Muscle of leg (tissue), 11 donors: ENCODE data around the gene TBC1D7. TPM values are rescaled to one million over a fixed set of nuclear protein-coding genes. Genes with fewer than 3 reads are reported as not detected.

Experiments
- DNase-seq: peaks from one replicate; pipeline ENCODE4 v3.0.0; 2013
- H3K27ac ChIP-seq: one replicate; pipeline ENCODE4 v1.5.1; 2013; ENCODE audit warnings: mild to moderate bottlenecking, low read length, control low read depth
- H3K27me3 ChIP-seq: one replicate; pipeline ENCODE4 v1.6.1; 2013; ENCODE audit warnings: low read length; ENCODE audit not compliant: control insufficient read depth, insufficient read depth
- H3K36me3 ChIP-seq: one replicate; pipeline ENCODE4 v1.6.1; 2013; ENCODE audit warnings: low read length; ENCODE audit not compliant: control insufficient read depth, insufficient read depth
- H3K4me1 ChIP-seq: one replicate; pipeline ENCODE4 v1.6.1; 2013; ENCODE audit warnings: low read length; ENCODE audit not compliant: control insufficient read depth, insufficient read depth
- H3K4me3 ChIP-seq: one replicate; pipeline ENCODE4 v1.5.1; 2013; ENCODE audit warnings: low read length, control low read depth
- H3K9me3 ChIP-seq: replicated peaks from 2 replicates; pipeline ENCODE4 v1.6.1; 2013; ENCODE audit warnings: low read depth, low read length; ENCODE audit not compliant: control insufficient read depth
- WGBS: methylation state at CpG from one replicate; pipeline ENCODE4 v1.1.5; 2013; ENCODE audit warnings: missing lambda C conversion rate; ENCODE audit not compliant: insufficient coverage; 5-methylcytosine and 5-hydroxymethylcytosine counted together
- polyA plus RNA-seq, 8 donors: library from polyadenylated mRNA; unstranded; fragments of 120-200 nt; gene quantifications; one replicate each; pipeline versions ENCODE4 v1.2.1 to v1.2.3, GENCODE V29; 2013; ENCODE audit warnings: inconsistent platforms in 1 of 8, low replicate concordance in 1 of 8; ENCODE audit not compliant: insufficient read length in 8 of 8, insufficient read depth in 1 of 8
- total RNA-seq: library from RNA; stranded (reverse); fragments of 120-200 nt; gene quantifications from one replicate; pipeline ENCODE4 v1.2.4, GENCODE V29; 2013

Gene TBC1D7
- total and polyA plus RNA-seq, 9 donors: 15.6 to 24.9 (median 19.1) TPM

DNA sequence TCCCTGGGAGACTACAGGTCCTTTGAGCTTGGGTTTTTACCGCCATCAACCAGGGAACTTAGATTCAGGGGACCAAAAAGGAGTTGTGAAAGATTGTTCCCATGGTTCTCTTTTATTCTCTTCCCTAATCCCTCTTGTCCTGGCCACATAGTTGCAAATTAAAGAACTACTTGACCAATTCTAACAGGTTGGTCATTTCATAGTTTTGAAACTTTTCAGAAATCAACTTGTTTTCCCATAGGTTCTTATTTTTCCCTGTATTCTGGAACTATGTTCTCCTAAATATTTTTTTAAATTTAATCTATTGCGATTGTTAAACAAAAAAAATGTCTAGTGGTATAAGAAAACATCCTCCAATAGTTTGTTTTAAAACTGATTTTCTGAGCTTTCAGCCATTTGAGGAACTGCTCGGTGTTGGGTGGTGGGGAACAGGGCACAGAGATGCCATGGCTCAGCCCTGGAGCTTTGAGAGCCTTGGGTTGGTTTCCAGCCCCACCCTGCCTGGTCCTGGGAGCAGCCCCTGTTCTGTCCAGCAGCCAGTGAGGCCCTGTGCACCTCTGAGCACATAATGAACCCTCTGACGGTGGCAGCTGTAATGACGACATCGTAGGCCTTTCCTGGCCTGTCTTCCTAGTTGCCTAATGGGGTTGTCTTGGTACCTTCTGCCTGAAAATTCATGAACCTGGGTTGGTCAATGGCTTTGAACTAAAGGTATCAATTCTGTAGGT, 53.5 kb downstream of the TBC1D7 start:
- Histone ChIP-seq H3K36me3 (peaks cover 5% of the 10 kb centered on the region), H3K9me3 (no peaks in the 10 kb centered on the region), H3K4me3 (no peak overlapping the region), H3K4me1 (peaks cover 3% of the 10 kb centered on the region), H3K27me3 (no peaks in the 10 kb centered on the region), H3K27ac (no peak overlapping the region)
- no peak for DNase-seq
- 92% methylated on average over 2 of the region's 6 CpGs for WGBS

DNA sequence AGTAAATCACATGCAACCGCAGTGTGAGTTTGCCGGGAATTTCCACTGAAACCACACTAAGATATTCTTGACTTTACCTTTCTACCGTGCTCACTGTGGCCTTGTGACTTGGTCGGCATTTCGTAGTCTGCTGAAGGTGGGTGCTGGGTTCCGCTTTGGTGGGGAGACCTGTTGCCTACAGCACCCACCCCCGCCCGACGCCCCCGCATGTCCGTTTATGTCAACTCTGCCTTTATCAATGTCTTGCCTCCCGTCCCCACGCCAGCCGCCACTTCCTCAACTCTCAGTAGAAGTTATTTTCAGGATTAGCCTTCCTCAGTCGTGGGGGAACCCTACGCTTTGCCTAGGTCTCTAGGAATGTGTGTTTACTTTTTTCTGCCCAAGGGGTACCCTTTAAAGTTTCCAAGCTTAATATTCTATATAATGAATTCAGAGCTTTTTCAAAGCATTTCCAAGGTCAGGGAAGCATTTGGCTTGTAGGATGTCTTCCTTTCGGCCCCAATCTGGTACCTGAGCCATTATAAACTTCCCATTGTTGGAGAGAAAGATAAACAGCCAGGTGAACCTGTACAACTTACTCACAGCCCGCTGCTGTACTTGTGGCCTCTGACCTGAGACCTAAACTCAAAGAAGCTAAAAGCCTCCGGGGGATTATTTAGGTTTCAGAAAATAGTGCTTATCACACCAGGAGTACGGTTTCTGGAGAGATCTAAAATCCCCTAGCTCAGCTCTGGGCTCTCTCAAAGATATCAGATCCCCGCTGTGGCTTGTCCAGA, 54.2 kb downstream of the TBC1D7 start:
- peak overlapping the region; percentile 7 for H3K27ac ChIP-seq

DNA sequence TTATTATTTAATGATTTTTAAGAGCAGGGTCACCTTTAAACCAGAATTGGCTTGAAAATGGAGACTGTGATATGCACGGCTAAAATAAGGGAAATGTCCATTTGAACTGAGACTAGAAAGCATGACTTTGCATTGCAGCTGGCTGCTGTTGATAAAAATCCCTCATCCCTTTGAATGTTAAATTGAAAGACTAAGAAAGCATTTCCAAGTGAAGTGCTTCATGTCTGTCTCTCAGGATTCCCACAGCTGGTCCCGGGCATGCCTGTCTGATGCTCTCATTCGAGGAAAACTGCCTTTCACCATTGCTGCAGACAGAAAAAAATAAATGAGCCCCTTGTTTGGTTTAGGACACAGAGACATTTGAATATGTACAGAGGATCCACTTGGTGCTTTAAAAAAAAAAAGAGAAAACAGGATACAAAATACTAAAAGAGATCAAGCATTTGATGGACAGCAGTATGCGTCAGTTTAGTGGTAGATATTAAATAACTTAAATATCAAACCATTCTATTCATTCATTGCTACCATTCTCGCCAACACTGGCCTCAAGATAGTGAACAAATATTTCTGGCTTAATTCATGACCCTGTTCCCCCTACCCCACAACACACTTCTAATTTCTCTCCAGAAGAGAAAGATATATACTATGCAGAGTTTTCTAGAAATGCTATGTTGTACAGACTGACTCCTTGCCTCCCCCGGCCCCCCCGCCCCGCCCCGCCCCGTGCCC, 55.0 kb downstream of the TBC1D7 start:
- Histone ChIP-seq H3K9me3 (no peaks in the 10 kb centered on the region), H3K4me3 (peak overlapping the region; percentile 8), H3K4me1 (peaks cover 3% of the 10 kb centered on the region), H3K27me3 (no peaks in the 10 kb centered on the region), H3K27ac (peak overlapping the region; percentile 20), H3K36me3 (peaks cover 5% of the 10 kb centered on the region)
- no peak for DNase-seq
- WGBS: 66% methylated on average over 6 of the region's 10 CpGs

More for the DNA sequence above, 54.2 kb downstream of the TBC1D7 start:
- H3K4me1 ChIP-seq: peaks cover 3% of the 10 kb centered on the region
- no peaks in the 10 kb centered on the region for H3K27me3 ChIP-seq
- peak overlapping the region; percentile 10 for H3K4me3 ChIP-seq
- H3K36me3 ChIP-seq: peaks cover 5% of the 10 kb centered on the region
- no peaks in the 10 kb centered on the region for H3K9me3 ChIP-seq
- no peak for DNase-seq
- 75% methylated on average over 7 of the region's 21 CpGs for WGBS

DNA sequence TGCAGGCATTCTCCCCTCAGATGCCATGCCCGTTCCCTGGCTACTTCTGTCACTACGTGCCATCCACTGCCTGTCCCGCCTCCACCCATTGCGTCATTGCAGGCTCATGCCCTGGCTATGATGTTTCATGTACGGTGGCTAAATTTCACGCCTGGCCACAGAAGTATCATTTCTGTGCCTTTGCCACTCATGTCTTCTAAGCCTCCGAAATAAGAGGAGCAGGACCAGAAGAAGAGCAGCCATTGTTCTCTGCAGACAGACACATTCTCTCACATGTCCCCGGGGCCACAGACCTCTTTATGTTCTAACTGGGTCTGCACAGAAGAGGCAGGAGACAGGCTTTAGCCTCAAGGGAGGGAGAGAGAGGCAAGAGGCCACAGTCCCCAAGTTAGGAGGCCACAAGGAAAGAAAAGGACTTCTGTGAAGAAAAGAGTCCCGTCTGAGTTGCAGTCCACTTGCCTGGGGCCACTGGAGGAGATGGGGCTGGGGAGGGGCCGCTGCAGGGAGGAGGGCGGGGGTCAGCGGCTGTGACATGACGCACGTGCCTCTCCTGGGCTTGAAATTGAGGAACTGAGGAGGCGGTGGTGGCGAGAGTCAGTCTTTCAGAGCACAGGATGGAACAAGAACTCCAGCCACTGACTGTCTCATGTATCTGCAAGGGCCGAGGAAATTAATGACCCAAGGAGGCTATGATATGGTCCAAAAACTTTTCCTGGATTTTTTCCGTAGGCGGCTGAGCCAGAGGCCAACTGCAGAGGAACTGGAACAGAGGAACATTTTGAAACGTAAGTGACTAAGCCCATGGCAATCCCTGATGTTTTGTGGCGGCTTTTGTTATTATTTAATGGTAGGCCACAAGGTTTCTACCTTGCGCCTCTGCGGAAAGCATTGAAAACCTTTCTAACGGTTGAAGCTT, 55.9 kb downstream of the TBC1D7 start:
- H3K4me1 ChIP-seq: peaks cover 3% of the 10 kb centered on the region
- H3K4me3 ChIP-seq: no peak overlapping the region
- H3K36me3 ChIP-seq: no peaks in the 10 kb centered on the region
- DNase-seq: peak; percentile 59
- WGBS: 81% methylated on average over 18 of the region's 24 CpGs
- H3K9me3 ChIP-seq: no peaks in the 10 kb centered on the region
- no peaks in the 10 kb centered on the region for H3K27me3 ChIP-seq
- H3K27ac ChIP-seq: no peak overlapping the region

DNA sequence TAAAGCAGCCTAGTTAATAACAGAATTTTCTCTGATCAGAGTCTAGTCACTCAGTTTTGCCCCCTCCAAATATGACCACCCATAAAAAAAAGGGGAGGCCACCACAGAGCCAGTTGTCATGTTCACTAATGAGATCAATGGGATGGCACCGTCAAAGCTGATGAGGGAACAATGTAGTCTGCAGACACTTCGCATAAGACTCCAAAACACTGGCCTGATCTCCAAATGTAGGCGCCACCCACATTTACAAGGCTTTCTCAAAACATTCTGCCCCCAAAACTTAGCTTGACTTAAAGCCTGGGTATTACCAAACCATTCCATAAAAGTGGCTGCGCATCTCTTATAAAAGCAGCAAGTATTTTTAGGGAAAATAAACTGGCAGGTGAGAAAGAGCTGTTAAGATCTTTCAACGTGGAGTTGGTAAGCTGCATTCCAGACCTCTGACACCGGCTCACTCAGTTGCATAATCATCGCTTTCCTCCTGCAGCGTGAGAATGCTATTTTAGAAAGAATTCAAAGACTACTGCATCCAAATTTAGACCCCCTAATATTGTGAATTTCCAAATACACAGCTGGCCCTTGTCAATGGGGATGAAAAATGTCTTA, 59.3 kb downstream of the TBC1D7 start:
- H3K36me3 ChIP-seq: no peaks in the 10 kb centered on the region
- no peak overlapping the region for H3K27ac ChIP-seq
- peaks cover 3% of the 10 kb centered on the region for H3K4me1 ChIP-seq
- DNase-seq: no peak
- no CpG with 5 or more reads among the region's 8 CpGs for WGBS
- H3K27me3 ChIP-seq: no peaks in the 10 kb centered on the region
- H3K4me3 ChIP-seq: no peak overlapping the region
- no peaks in the 10 kb centered on the region for H3K9me3 ChIP-seq

DNA sequence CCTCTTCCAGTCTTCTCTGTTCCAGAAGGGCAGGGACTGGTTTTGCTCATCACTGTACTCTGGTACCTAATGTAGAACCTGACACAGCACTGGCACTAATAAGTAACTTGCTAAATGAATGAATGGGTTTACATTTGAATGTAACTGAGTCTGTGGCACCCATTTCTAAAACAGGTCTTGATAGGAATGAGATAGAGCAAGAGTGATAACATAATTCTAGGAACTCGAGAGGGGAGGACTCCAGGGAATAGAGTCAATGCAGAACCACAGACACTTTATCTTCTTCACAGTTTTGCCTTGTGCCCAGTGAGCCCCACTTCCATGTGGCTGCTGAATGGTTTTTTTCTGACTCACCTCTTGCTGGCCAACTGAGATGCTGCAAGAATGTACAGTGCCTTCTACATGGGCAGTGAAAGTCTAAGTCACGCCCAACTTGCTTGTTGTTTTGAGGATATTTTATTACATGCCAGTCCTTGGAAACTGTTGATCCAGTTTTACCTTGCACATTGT, 61.1 kb downstream of the TBC1D7 start:
- Histone ChIP-seq H3K27ac (no peak overlapping the region), H3K27me3 (no peaks in the 10 kb centered on the region), H3K9me3 (no peaks in the 10 kb centered on the region), H3K36me3 (no peaks in the 10 kb centered on the region), H3K4me1 (no peaks in the 10 kb centered on the region), H3K4me3 (no peak overlapping the region)
- DNase-seq: no peak
- 100% methylated on average over 1 of the region's 2 CpGs for WGBS

DNA sequence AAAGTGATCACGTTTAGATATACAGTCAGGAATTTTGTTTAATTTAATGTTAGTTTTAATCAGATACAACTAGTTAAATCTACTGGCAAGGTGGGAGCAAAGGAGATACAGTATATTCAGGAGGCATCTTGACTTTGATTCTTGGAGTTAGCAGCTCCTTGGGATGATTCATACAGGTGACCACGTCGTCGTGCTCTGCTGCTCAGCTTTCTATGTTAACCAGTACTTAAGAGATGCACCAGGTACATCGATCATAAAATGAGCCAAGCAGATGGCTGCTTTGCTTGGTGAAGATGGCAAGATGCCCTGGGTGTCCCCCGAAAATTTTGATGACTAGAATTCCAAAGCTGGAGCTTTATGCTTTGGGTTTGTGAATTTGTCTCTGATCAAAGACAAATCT, 64.7 kb downstream of the TBC1D7 start:
- Histone ChIP-seq H3K27ac (no peak overlapping the region), H3K9me3 (no peaks in the 10 kb centered on the region), H3K36me3 (no peaks in the 10 kb centered on the region), H3K4me1 (no peaks in the 10 kb centered on the region), H3K27me3 (no peaks in the 10 kb centered on the region), H3K4me3 (no peak overlapping the region)
- DNase-seq: no peak
- 84% methylated on average over 4 of the region's 6 CpGs for WGBS

DNA sequence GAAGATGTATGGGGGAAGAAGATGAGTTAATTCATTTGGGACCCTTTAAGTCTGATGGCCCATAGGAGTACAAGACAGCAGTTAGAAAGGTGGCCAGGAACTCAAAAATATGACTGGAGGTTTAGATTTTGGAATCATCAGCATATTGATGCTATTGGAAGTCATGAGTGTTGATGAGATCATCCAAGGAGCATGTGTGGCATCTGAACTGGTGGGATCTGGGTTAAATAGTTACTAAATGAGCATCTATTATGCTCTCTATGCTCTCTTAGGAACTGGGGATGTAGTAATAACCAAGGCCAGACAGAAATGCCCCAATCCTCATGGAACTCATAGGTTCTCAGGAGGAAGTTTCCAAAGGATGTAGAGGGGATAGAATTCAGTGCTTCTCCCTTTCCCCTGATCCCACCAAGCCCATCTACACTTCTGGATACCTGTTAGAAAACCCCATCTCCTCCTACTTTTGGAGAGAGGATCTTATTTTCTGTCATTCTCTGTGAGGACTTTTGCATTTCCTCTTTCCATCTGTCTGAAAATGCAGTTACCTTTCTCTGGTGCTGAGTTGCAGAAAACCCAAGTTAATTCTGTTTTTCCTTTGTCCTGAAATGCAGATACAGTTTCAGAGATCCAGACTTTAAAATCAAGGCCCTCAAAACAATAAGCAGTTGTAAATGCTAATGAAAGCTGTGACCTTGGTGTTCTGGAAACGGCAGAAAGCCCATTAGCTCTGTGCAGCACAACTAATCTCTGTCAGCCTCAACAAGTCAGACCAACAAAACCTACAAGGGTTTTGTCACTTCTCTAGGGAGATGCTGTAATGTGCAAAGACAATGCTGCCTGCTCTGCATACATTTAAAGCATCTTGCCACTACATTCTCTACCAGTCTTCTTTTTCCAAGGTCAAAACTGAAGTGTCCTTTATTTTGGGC, 65.8 kb downstream of the TBC1D7 start:
- no peaks in the 10 kb centered on the region for H3K27me3 ChIP-seq
- DNase-seq: no peak
- H3K27ac ChIP-seq: no peak overlapping the region
- no peaks in the 10 kb centered on the region for H3K9me3 ChIP-seq
- no peaks in the 10 kb centered on the region for H3K36me3 ChIP-seq
- no peaks in the 10 kb centered on the region for H3K4me1 ChIP-seq
- no CpG with 5 or more reads among the region's 1 CpG for WGBS
- no peak overlapping the region for H3K4me3 ChIP-seq
